Left lung (tissue), 10 donors: ENCODE measurements around the gene DNAJC11. TPM values are rescaled to one million over a fixed set of nuclear protein-coding genes. Genes with fewer than 3 reads are reported as not detected.

ENCODE experiments used
- ATAC-seq: fragments of 200-7000 bp; cut with Tn5 transposase; one replicate; pipeline ENCODE4 v1.9.1; 2020; ENCODE audit warnings: moderate library complexity
- DNase-seq, 4 donors: peaks; one replicate each; pipeline ENCODE4 v3.0.0-alpha.2; 2013 to 2020
- H3K27ac ChIP-seq, 2 donors: fragments of 200-600 bp; sonication (generic) in 1 of 2; one replicate each; pipeline versions ENCODE4 v1.5.0 to v1.8.0; 2020 to 2021
- H3K27me3 ChIP-seq, 2 donors: fragments of 200-600 bp; sonication (generic) in 1 of 2; one replicate each; pipeline versions ENCODE4 v1.5.0 to v1.8.0; 2020 to 2021
- H3K36me3 ChIP-seq, 2 donors: fragments of 200-600 bp; sonication (generic) in 1 of 2; one replicate each; pipeline versions ENCODE4 v1.5.0 to v1.8.0; 2020 to 2021
- H3K4me1 ChIP-seq, 2 donors: fragments of 200-600 bp; one replicate each; pipeline ENCODE4 v1.8.0; 2021
- H3K4me3 ChIP-seq, 2 donors: fragments of 200-600 bp; sonication (generic) in 1 of 2; one replicate each; pipeline versions ENCODE4 v1.5.0 to v1.8.0; 2020 to 2021; ENCODE audit warnings: mild to moderate bottlenecking in 1 of 2
- H3K9me3 ChIP-seq, 2 donors: fragments of 200-600 bp; sonication (generic) in 1 of 2; one replicate each; pipeline versions ENCODE4 v1.5.0 to v1.8.0; 2020 to 2021
- CTCF ChIP-seq, 2 donors: fragments of 200-600 bp; sonication (generic) in 1 of 2; IDR thresholded peaks; one replicate each; pipeline versions ENCODE4 v1.5.0 to v1.8.0; 2021; ENCODE audit warnings: antibody characterized with exemption in 2 of 2
- intact Hi-C, 2 donors: fragments of 100-400 bp; cut with DNase I; formaldehyde crosslinking; loops; one replicate each; pipeline versions ENCODE4 v1.11.2 to v1.14.2; 2022
- polyA plus RNA-seq, 6 donors: library from polyadenylated mRNA; unstranded; fragments of 120-200 nt; gene quantifications; one replicate each; pipeline ENCODE4 v1.2.1, GENCODE V29; 2013; ENCODE audit not compliant: insufficient read length in 6 of 6
- total RNA-seq, 2 donors: library from RNA; stranded (reverse); fragmentation: NEBNext Ultra II Directional; extraction: Animal tissue kit (Norgen Biotek cat#: 25700); gene quantifications; one replicate each; pipeline ENCODE4 v1.2.1, GENCODE V29; 2021
- donor health status: DM: no; HTN: yes; CAD: no.
- donor health status: DM: no; HTN: no; CAD: no.

Gene DNAJC11
- total and polyA plus RNA-seq, 8 donors, result 33.5 to 52.0 (median 46.7) TPM

GRCh38 chr1:6587261-6588005, 114.2 kb downstream of the DNAJC11 start:
- no peaks in the 10 kb centered on the region for H3K27me3 ChIP-seq
- peaks cover 0 to 66% of the 10 kb centered on the region in 2 donors for H3K4me1 ChIP-seq
- ATAC-seq (peak; percentile 75), DNase-seq (peak in 1 of 4 donors; percentile 66)
- no peak for TF ChIP-seq CTCF (IDR thresholded peaks at IDR 0.05)
- intact Hi-C loops, result no loop called here
- H3K4me3 ChIP-seq, result no peak overlapping the region
- peak overlapping the region in 1 of 2 donors; percentile 35 for H3K27ac ChIP-seq
- H3K36me3 ChIP-seq, result peaks cover 0 to 69% of the 10 kb centered on the region in 2 donors
- no peaks in the 10 kb centered on the region for H3K9me3 ChIP-seq

- intact Hi-C loops, result no loop called here
Observed at GRCh38 chr1:6586404-6586816, 115.2 kb downstream of the DNAJC11 start.

DNA sequence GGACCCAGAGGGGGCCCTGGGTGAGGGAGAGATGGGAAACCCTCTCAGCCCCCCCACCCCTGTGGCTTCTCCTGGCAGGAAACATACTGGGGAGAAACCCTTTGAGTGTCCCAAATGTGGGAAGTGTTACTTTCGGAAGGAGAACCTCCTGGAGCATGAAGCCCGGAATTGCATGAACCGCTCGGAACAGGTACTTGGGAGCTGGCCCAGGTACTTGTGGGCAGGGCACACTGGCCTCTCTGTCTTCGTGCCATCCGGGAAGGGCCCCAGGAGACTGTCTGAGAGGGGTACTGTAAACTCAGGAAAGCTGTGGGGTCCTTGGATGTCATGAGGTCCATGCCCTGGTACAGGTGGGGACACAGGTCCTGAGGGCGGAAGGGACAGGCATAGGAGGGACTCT, 115.8 kb downstream of the DNAJC11 start:
- Histone ChIP-seq H3K4me3 (no peak overlapping the region), H3K36me3 (peaks cover 0 to 53% of the 10 kb centered on the region in 2 donors), H3K4me1 (peaks cover 7 to 69% of the 10 kb centered on the region in 2 donors), H3K9me3 (no peaks in the 10 kb centered on the region), H3K27ac (no peak overlapping the region), H3K27me3 (no peaks in the 10 kb centered on the region)
- no peak for TF ChIP-seq CTCF (IDR thresholded peaks at IDR 0.05)
- no peak for DNase-seq
- ATAC-seq, result no peak
- intact Hi-C loops, result no loop called here

More at GRCh38 chr1:6586404-6586816, 115.2 kb downstream of the DNAJC11 start:
- H3K27ac ChIP-seq, result no peak overlapping the region
- DNase-seq, result no peak
- H3K4me3 ChIP-seq, result no peak overlapping the region
- no peaks in the 10 kb centered on the region for H3K27me3 ChIP-seq
- H3K4me1 ChIP-seq, result peaks cover 2 to 69% of the 10 kb centered on the region in 2 donors
- no peak for TF ChIP-seq CTCF (IDR thresholded peaks at IDR 0.05)
- H3K36me3 ChIP-seq, result peaks cover 0 to 59% of the 10 kb centered on the region in 2 donors
- ATAC-seq, result no peak
- no peaks in the 10 kb centered on the region for H3K9me3 ChIP-seq

GRCh38 chr1:6585081-6585722, 116.4 kb downstream of the DNAJC11 start:
- Histone ChIP-seq H3K4me3 (no peak overlapping the region), H3K36me3 (peaks cover 0 to 47% of the 10 kb centered on the region in 2 donors), H3K9me3 (no peaks in the 10 kb centered on the region), H3K27me3 (no peaks in the 10 kb centered on the region), H3K27ac (no peak overlapping the region), H3K4me1 (peaks cover 11 to 68% of the 10 kb centered on the region in 2 donors)
- ATAC-seq, result no peak
- no peak for TF ChIP-seq CTCF (IDR thresholded peaks at IDR 0.05)
- no peak for DNase-seq
- intact Hi-C loops, result no loop called here

Other genes with a start within 250 kb of the DNAJC11 start
- gene TNFRSF25, start 235.6 kb downstream of the DNAJC11 start, total RNA-seq, result 1 to 10 TPM; 5.6 to 8.4 TPM
- 10 to 100 TPM; 20.1 to 34.8 (median 26.4) TPM for gene TNFRSF25, start 235.6 kb downstream of the DNAJC11 start, polyA plus RNA-seq
- 10 to 100 TPM in 1 of 2 donors, 1 to 10 TPM in 1; 6.3 to 10.7 TPM for gene PLEKHG5, start 210.1 kb downstream of the DNAJC11 start, total RNA-seq
- gene PLEKHG5, start 210.1 kb downstream of the DNAJC11 start, polyA plus RNA-seq, result 10 to 100 TPM; 22.8 to 35.7 (median 29.7) TPM
- 10 to 100 TPM; 24.4 to 30.8 TPM for gene NOL9, start 147.3 kb downstream of the DNAJC11 start, total RNA-seq
- gene NOL9, start 147.3 kb downstream of the DNAJC11 start, polyA plus RNA-seq, result 10 to 100 TPM; 19.1 to 25.7 (median 23.7) TPM
- gene TAS1R1, start 146.5 kb downstream of the DNAJC11 start, total RNA-seq, result not detected
- under 1 TPM; 0.07 to 0.21 (median 0.18) TPM for gene TAS1R1, start 146.5 kb downstream of the DNAJC11 start, polyA plus RNA-seq
- 10 to 100 TPM; 24.7 to 34.5 TPM for gene ZBTB48, start 121.8 kb downstream of the DNAJC11 start, total RNA-seq
- gene ZBTB48, start 121.8 kb downstream of the DNAJC11 start, polyA plus RNA-seq, result 10 to 100 TPM; 26.2 to 41.6 (median 33.7) TPM
- 10 to 100 TPM; 20.6 to 29.2 TPM for gene KLHL21, start 98.9 kb downstream of the DNAJC11 start, total RNA-seq
- 10 to 100 TPM; 11.0 to 15.9 (median 13.6) TPM for gene KLHL21, start 98.9 kb downstream of the DNAJC11 start, polyA plus RNA-seq
- 10 to 100 TPM; 11.1 to 12.2 TPM for gene PHF13, start 88.1 kb downstream of the DNAJC11 start, total RNA-seq
- gene PHF13, start 88.1 kb downstream of the DNAJC11 start, polyA plus RNA-seq, result 10 to 100 TPM; 17.6 to 24.8 (median 19.9) TPM
- 10 to 100 TPM; 14.5 to 16.5 TPM for gene THAP3, start 76.9 kb downstream of the DNAJC11 start, total RNA-seq
- gene THAP3, start 76.9 kb downstream of the DNAJC11 start, polyA plus RNA-seq, result 10 to 100 TPM; 15.5 to 20.5 (median 17.9) TPM
- 10 to 100 TPM; 56.9 to 69.1 TPM for gene CAMTA1, start 83.6 kb upstream of the DNAJC11 start, total RNA-seq
- gene CAMTA1, start 83.6 kb upstream of the DNAJC11 start, polyA plus RNA-seq, result 10 to 100 TPM; 42.7 to 54.5 (median 47.2) TPM